GM23248 (cell line): ENCODE data around the gene CBX3. TPM values are rescaled to one million over a fixed set of nuclear protein-coding genes. Genes with fewer than 3 reads are reported as not detected.
"Not testable (repeated sequence)": the region's sequence is repeated elsewhere in the genome, so short reads cannot be mapped to it uniquely, and the experiment has no call there.

Source experiments
- DNase-seq: peaks from one replicate; pipeline ENCODE4 v3.0.0-alpha.2; 2015
- H2AFZ ChIP-seq: fragments of 200-600 bp; sonication (generic); 2 replicates; pipeline ENCODE4 v1.6.1; 2016; ENCODE audit warnings: antibody characterized with exemption
- H3F3A ChIP-seq: fragments of 200-600 bp; sonication (generic); 2 replicates; pipeline ENCODE4 v1.6.1; 2016; ENCODE audit warnings: mild to moderate bottlenecking, antibody characterized with exemption, mixed run types; ENCODE audit not compliant: insufficient read depth
- H3K27ac ChIP-seq: fragments of 200-600 bp; sonication (generic); 2 replicates; pipeline ENCODE4 v1.5.1; 2016; ENCODE audit warnings: mild to moderate bottlenecking
- H3K27me3 ChIP-seq: fragments of 200-600 bp; sonication (generic); replicated peaks from 2 replicates; pipeline ENCODE4 v1.6.1; 2016; ENCODE audit warnings: mild to moderate bottlenecking; ENCODE audit not compliant: insufficient read depth
- H3K36me3 ChIP-seq: fragments of 200-600 bp; sonication (generic); 2 replicates; pipeline ENCODE4 v1.6.1; 2016; ENCODE audit warnings: low read depth, mild to moderate bottlenecking
- H3K4me1 ChIP-seq: fragments of 200-600 bp; sonication (generic); 2 replicates; pipeline ENCODE4 v1.6.1; 2016; ENCODE audit warnings: mild to moderate bottlenecking; ENCODE audit not compliant: insufficient read depth
- H3K4me2 ChIP-seq: fragments of 200-600 bp; sonication (generic); one replicate; pipeline ENCODE4 v1.6.1; 2016; ENCODE audit warnings: mild to moderate bottlenecking; ENCODE audit not compliant: unreplicated experiment
- H3K4me3 ChIP-seq: fragments of 200-600 bp; sonication (generic); 2 replicates; pipeline ENCODE4 v1.5.1; 2016; ENCODE audit warnings: mild to moderate bottlenecking
- H3K79me2 ChIP-seq: fragments of 200-600 bp; sonication (generic); 2 replicates; pipeline ENCODE4 v1.6.1; 2016; ENCODE audit warnings: mild to moderate bottlenecking; ENCODE audit not compliant: insufficient read depth
- H3K9ac ChIP-seq: fragments of 200-600 bp; sonication (generic); 2 replicates; pipeline ENCODE4 v1.6.1; 2016; ENCODE audit warnings: mild to moderate bottlenecking
- H3K9me2 ChIP-seq: fragments of 200-600 bp; sonication (generic); 2 replicates; pipeline ENCODE4 v1.6.1; 2016; ENCODE audit warnings: mixed run types, mild to moderate bottlenecking, moderate library complexity; ENCODE audit not compliant: insufficient read depth
- H3K9me3 ChIP-seq: fragments of 200-600 bp; sonication (generic); one replicate; pipeline ENCODE4 v1.6.1; 2017; ENCODE audit warnings: low read depth
- H4K20me1 ChIP-seq: fragments of 200-600 bp; sonication (generic); 2 replicates; pipeline ENCODE4 v1.6.0; 2016; ENCODE audit not compliant: insufficient read depth
- EZH2 ChIP-seq: fragments of 200-600 bp; sonication (generic); IDR thresholded peaks from 2 replicates; pipeline ENCODE4 v1.6.1; 2018; ENCODE audit warnings: antibody characterized with exemption, mild to moderate bottlenecking; ENCODE audit not compliant: insufficient read depth, poor library complexity, severe bottlenecking
- EZH2phosphoT487 ChIP-seq: fragments of 200-600 bp; sonication (generic); IDR thresholded peaks from 2 replicates; pipeline ENCODE4 v1.6.1; 2018; ENCODE audit warnings: antibody characterized with exemption, moderate library complexity, mild to moderate bottlenecking, low read depth; ENCODE audit not compliant: insufficient read depth
- WGBS, 2 experiments: methylation state at CpG; one replicate each; pipeline ENCODE4 v1.1.6; 2015 to 2017; ENCODE audit warnings: low lambda C conversion rate in 2 of 2, low coverage in 1 of 2; ENCODE audit errors: missing lambda C conversion rate in 2 of 2; 5-methylcytosine and 5-hydroxymethylcytosine counted together
- in situ Hi-C: fragments of 300-500 bp; cut with MboI; formaldehyde crosslinking; loops from 2 replicates; pipeline ENCODE4 v1.15.0; 2020
- polyA plus RNA-seq: library from polyadenylated mRNA; unstranded; fragments of >200 nt; fragmentation: Nextera tagmentation; extraction: Ambion mirVana; gene quantifications from 2 replicates; pipeline ENCODE4 v1.2.1, GENCODE V29; 2016
- total RNA-seq: library from RNA; depleted of rRNA; stranded (reverse); fragments of >200 nt; shearing (Covaris generic); gene quantifications from 2 replicates; pipeline ENCODE4 v1.2.3, GENCODE V29; 2014

Gene CBX3
- total and polyA plus RNA-seq, 2 experiments from 2014 or later: 73.3 to 122 TPM

- WGBS, 2 experiments: 80 to 83% methylated on average over 7 of the region's 7 CpGs
- in situ Hi-C loops: loop anchor here (10.0 kb wide), 1 partner anchor 973 kb away; the partner anchor contains the start of gene HOXA9
- Histone ChIP-seq H3K9me2 (no peaks in the 10 kb centered on the region), H2AFZ (no peak overlapping the region), H3F3A (peaks cover 94% of the 10 kb centered on the region), H4K20me1 (peaks cover 27% of the 10 kb centered on the region; the same call in 1 of the 2 replicates), H3K79me2 (peaks cover 73% of the 10 kb centered on the region), H3K4me1 (peaks cover 19% of the 10 kb centered on the region), H3K27ac (no peak overlapping the region), H3K27me3 (no peaks in the 10 kb centered on the region), H3K9ac (no peak overlapping the region), H3K4me2 (no peak overlapping the region), H3K4me3 (no peak overlapping the region), H3K9me3 (no peaks in the 10 kb centered on the region), H3K36me3 (peaks cover 94% of the 10 kb centered on the region)
- TF ChIP-seq EZH2 (no peak), EZH2phosphoT487 (no peak)
- no peak for DNase-seq
These were observed 10.1 kb upstream of the CBX3 start for GRCh38 chr7:26191233-26191973.

DNA sequence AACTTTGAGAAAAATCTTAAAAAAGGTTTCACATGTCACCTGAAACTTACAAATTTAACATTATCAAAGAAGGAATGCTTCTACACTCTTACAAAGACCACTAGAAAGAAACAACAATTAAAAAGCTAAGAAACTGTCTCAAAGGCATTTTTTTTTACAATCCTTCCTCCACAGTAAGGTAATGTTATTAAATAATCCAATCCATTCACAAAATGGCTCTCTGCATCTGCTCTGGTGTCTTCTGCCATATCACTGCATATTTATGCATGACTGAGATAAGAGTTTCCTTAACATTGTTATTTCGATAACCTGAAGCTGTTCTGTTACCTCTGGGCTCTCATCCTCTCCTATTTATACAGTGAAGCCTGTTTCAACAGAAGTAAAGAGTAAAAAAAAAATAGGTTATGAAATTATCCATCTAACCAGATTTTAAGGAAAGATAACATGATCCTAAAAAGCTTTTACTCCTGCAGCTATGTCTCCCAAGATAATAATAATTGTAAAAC, 9.5 kb upstream of the CBX3 start:
- Histone ChIP-seq H4K20me1 (peaks cover 33% of the 10 kb centered on the region), H3F3A (peaks cover 94% of the 10 kb centered on the region), H3K9me2 (no peaks in the 10 kb centered on the region), H3K4me3 (no peak overlapping the region), H3K4me1 (peaks cover 23% of the 10 kb centered on the region), H3K79me2 (peaks cover 79% of the 10 kb centered on the region), H3K4me2 (no peak overlapping the region), H3K9ac (no peak overlapping the region), H3K27ac (no peak overlapping the region), H3K36me3 (peaks cover 99% of the 10 kb centered on the region), H3K27me3 (no peaks in the 10 kb centered on the region), H3K9me3 (no peaks in the 10 kb centered on the region), H2AFZ (no peak overlapping the region)
- in situ Hi-C loops: loop anchor here (10.0 kb wide), 1 partner anchor 973 kb away; the partner anchor contains the start of gene HOXA9
- WGBS, 2 experiments: 96 to 100% methylated on average over 1 of the region's 1 CpG
- no peak for TF ChIP-seq EZH2
- TF ChIP-seq EZH2phosphoT487: no peak
- DNase-seq: no peak

DNA sequence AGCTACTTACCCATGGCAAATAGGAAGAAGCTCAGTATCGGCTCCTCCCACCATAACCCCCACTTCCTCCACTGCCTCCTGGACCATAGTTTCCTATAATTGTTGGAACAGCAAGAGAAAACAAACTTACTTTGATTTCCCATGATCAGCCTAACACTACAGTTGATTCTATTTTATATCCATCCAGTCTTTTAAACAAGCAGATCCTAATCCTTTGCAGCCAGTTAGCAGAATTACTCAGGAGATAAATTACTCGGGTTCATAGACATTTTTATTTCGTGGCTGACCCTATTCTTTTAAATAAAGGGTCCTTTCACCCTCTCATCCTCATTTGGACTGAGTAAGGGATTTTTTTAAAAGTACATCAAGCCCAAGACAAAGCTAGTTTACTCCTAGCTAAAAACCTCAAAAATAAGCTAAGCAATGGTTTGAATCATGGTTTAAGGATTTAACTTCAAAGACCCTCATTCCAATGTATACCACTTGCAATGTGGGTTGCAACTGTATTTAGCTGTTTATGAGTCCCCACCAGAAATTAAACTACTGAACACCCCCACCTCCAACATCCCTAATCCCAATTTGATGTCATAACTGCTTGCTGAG, 9.0 kb upstream of the CBX3 start:
- Histone ChIP-seq H3K27ac (no peak overlapping the region), H3K9ac (no peak overlapping the region), H3K36me3 (peaks cover 100% of the 10 kb centered on the region), H3K4me2 (no peak overlapping the region), H3F3A (peaks cover 94% of the 10 kb centered on the region), H2AFZ (no peak overlapping the region), H3K27me3 (no peaks in the 10 kb centered on the region), H3K4me1 (peaks cover 25% of the 10 kb centered on the region), H4K20me1 (peaks cover 39% of the 10 kb centered on the region), H3K9me3 (no peaks in the 10 kb centered on the region), H3K9me2 (no peaks in the 10 kb centered on the region), H3K79me2 (peaks cover 85% of the 10 kb centered on the region), H3K4me3 (no peak overlapping the region)
- TF ChIP-seq EZH2 (no peak), EZH2phosphoT487 (no peak)
- in situ Hi-C loops: loop anchor here (10.0 kb wide), 1 partner anchor 972 kb away; the partner anchor contains the start of gene HOXA9
- no peak for DNase-seq
- 81 to 87% methylated on average over 3 of the region's 3 CpGs for WGBS, 2 experiments

DNA sequence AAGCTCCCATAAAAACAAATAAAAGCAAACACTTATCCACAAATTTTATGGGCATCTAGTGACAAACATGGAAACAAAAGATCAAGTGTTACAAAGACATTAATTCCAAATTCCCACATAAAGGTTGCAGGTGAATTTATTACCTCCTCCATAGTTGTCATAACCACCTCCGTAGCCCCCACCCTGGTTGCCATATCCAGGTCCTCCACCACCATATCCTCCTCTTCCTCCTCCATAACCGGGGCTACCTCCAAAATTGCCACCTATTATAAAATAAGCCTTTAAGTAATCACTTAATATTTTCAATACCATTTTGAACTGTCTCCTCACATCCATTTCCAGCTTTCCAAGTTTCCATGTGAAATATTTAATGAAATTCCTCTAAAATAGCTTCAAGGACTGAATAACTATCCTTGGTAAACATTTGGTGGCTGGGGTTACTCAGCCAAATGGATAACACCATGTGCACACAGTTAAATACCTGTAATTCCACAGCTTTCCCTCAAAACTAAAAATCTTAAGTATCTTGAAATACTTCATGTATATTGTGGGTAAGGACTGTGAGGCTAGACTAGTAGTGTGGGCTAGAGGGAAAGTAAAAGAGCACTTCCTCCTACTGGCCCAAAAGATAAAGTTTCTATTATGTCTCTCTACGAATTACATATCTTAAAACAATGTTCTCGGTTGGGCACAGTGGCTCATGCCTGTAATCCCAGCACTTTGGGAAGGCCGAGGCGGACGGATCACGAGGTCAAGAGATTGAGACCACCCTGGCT, 7.9 kb upstream of the CBX3 start:
- Histone ChIP-seq H3K4me1 (peaks cover 26% of the 10 kb centered on the region), H4K20me1 (peaks cover 45% of the 10 kb centered on the region), H2AFZ (no peak overlapping the region), H3K27me3 (no peaks in the 10 kb centered on the region), H3K9me3 (no peaks in the 10 kb centered on the region), H3K4me2 (peak overlapping the region; percentile 1), H3K9ac (peak overlapping the region; percentile 2; the same call in 1 of the 2 replicates), H3K36me3 (peaks cover 96% of the 10 kb centered on the region), H3K79me2 (peaks cover 95% of the 10 kb centered on the region), H3K27ac (no peak overlapping the region), H3K9me2 (no peaks in the 10 kb centered on the region), H3K4me3 (no peak overlapping the region), H3F3A (peaks cover 91% of the 10 kb centered on the region)
- TF ChIP-seq EZH2phosphoT487: no peak
- no peak for TF ChIP-seq EZH2
- DNase-seq: no peak
- 77% methylated on average over 8 of the region's 8 CpGs for WGBS, 2 experiments
- in situ Hi-C loops: loop anchor here (10.0 kb wide), 1 partner anchor 971 kb away; the partner anchor contains the start of gene HOXA9

GRCh38 chr7:26194764-26195163, 6.8 kb upstream of the CBX3 start:
- not testable (repeated sequence) for H3K27ac ChIP-seq, DNase-seq, H2AFZ ChIP-seq, H3K27me3 ChIP-seq, H3K9me3 ChIP-seq, H3K9me2 ChIP-seq, H3K9ac ChIP-seq, H3K4me3 ChIP-seq, H3K4me2 ChIP-seq
- 70 to 71% methylated on average over 10 to 11 of the region's 11 CpGs for WGBS, 2 experiments
- Histone ChIP-seq H3K4me1 (peaks cover 26% of the 10 kb centered on the region), H3K36me3 (peaks cover 93% of the 10 kb centered on the region), H4K20me1 (peaks cover 47% of the 10 kb centered on the region), H3F3A (peaks cover 91% of the 10 kb centered on the region), H3K79me2 (peaks cover 98% of the 10 kb centered on the region)
- in situ Hi-C loops: loop anchor here (10.0 kb wide), 1 partner anchor 970 kb away; the partner anchor contains the start of gene HOXA9
